GM19438 (cell line): ENCODE data around the gene FIS1.
A peak's percentile ranks its signal among the peaks of the same experiment; 100 is the strongest.
"Not testable (repeated sequence)": the region's sequence is repeated elsewhere in the genome, so short reads cannot be mapped to it uniquely, and the experiment has no call there.

Source experiments
- ATAC-seq: cut with Tn5 transposase; IDR thresholded peaks from one replicate; pipeline ENCODE4 v1.9.1; 2021; ENCODE audit warnings: low read depth; ENCODE audit not compliant: unreplicated experiment

The FIS1 gene

DNA sequence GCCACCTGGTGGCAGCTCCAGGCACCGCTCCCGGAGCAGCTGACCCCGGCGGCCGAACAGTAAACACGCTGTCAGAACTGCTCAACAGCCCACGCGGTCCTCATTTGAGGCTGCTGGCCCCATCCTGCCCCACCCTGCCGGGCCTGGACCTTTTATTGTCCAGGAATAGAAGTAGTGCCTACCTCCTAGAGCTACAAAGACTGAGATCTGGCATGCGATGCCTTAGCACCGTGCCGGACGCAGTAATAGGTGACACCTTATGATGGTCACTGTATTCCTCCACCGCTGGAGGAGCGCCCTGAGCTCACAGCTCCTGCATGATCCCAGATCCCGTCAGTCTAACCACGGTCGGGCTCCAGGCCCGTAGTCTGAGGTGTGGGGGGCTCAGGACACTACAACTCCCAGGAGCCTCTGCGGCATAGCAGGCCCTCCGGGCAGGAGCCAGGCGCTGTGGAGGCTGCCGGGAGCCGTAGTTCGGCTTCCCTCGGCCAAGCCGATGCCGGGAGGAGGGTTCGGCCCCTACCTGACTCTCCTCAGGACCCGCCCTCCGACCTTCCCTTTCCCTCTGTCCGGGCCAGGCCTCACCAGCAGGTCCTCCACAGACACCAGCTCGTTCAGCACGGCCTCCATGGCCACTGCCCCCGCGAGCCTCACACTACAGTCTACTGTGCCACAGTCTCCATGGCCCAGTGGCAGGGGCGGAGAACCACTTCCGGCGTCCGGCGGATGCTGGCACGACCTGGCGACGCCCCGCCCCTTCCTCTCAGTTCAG, at the start of gene FIS1:
TSS of gene FIS1 (minus strand) at position 707 of the 772 bp plus-strand sequence. CDS start at position 630, 77 bp downstream.
- peak; percentile 91 for ATAC-seq

DNA sequence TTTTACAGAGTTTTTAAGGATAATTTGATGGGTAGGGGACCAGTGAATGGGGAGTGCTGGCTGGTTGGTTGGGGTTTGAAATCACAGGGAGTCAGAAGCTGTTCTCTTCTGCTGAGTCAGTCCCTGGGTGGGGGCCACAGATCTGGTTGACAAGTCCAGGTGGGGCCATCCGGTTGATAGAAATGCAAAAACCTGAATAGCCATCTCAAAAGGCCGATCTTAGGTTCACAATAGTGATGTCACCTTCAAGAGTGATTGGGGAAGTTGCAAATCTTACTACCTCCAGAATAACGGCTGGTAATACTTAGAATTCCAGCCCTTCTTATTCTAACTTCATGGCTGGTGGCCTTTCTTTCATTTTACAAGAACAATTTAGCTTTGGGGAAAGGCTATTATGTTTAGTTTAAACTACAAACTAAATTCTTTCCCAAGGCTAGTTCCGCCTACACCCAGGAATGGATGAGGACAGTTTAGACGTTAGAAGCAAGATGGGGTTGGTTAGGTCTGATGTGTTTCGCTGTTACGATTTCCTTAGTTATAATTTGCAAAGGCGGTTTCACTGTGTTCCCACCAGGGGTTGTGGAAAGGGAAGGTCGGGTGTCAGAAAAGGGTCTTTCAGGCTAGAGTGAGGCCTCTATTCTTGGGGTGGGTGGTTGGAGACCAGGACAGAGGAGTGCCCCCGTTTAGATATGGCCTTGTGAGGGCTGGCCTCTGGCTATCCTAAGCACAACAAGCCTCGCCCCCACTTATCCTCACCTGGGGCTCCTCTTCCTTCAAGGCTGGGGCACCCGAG, 49.4 kb upstream of the FIS1 start:
- no peak for ATAC-seq

DNA sequence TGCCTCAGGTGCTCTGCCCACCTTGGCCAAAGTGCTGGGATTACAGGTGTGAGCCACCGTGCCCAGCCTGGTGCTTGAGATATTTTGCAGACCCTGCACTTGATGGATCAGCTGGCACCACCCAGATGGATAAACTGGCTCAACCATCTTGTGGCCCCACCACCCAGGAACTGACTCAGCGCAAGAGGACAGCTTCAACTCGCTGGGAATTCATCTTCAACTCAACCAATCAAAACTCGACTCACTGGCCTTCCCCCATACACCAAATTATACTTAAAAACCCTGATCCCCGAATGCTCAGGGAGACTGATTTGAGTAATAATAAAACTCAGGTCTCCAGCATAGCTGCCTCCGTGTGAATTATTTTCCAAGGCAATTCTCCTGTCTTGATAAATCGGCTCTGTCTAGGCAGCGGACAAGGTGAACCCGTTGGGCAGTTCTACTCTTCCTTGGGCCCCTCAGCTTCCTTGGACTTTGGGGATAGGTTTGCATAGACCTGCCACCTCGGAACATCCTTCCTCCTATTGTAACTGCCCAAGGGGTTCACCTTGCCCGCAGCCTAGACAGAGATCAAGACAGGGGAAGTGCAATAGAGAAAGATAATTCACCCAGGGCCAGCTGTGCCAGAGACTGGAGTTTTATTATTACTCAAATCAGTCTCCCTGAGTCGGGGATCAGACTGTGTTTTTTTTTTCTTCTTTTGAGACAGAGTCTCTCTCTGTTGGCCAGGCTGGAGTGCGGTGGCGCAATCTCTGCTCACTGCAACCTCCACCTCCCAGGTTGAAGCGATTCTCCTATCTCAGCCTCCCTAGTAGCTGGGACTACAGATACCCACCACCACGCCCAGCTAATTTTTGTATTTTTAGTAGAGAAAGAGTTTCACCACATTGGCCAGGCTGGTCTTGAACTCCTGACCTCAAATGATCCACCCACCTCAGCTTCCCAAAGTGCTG, 48.5 kb upstream of the FIS1 start:
- not testable (repeated sequence) for ATAC-seq

DNA sequence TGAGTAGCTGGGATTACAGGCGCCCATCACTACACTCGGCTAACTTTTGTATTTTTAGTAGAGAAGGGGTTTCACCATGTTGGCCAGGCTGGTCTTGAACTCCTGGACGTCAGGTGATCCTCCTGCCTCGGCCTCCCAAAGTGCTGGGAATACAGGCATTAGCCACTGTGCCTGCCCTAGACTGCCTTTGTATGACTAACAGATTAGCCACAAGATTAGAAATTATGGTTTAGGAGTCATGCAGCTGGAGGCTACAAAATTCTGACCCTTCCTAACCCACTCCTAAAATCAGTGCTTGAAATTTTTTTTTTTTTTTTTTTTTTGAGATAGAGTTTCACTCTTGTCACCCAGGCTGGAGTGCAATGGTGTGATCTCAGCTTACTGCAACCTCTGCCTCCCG, 47.7 kb upstream of the FIS1 start:
- ATAC-seq = not testable (repeated sequence)

DNA sequence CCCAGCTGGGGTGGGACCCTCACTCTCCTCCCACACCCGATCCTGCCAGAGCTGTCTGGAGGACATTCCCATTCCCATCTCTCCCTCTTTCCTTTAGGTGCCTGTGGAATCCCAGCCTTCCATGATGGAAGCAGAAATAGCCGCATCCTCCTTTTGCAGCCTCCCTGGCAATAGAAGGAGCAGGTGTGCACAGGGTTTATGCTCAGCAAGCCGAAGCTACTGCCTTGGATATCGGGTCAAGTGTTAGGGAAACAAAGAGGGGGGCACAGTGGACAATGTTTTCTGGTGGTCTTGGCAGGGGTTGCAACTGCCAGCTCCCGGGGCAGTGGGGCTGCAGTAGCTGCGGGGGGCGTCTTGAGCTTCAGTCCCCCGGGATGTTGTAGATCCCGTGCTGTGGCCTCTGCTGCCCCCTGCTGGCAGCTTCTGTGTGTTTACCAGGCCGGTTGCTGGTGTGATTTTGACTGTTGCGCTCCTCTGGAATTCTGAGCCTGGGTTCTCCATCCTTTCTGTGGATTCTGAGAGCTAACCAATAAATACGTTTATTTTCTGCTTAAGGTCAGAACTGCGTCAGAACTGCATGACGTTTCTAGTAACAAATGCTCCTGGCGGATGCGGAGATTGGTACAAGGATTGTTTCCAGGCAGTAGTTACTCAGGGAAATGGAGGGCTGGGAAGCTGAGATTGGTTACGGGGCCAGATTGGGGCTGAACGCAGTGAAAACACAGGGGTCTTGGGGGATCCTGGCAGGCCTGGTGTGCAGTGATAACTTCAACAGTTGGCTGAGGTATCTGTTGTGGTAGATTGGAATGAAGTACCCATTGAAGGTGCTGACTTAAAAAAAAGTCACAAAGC, 45.5 kb upstream of the FIS1 start:
- ATAC-seq = not testable (repeated sequence)

DNA sequence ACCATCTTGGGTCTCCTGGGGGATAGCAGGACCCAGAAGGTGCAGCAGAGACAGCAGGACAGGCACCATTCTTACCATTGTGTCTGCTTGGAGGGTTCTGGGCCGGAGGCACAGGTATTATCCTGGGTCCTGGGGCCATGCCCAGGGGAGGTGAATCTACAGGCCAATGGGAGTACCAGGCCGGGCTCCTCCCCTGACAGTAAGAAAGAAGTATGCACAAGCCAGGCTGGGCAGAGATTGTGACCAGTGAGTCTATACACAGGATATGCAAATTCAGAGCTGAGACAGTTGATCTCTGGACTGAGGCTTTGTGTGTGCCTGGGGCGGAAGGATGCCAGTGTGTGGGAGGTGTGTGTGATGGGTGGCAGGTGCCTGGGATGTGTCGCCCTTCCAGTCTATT, 44.8 kb upstream of the FIS1 start:
- peak; percentile 54 for ATAC-seq

DNA sequence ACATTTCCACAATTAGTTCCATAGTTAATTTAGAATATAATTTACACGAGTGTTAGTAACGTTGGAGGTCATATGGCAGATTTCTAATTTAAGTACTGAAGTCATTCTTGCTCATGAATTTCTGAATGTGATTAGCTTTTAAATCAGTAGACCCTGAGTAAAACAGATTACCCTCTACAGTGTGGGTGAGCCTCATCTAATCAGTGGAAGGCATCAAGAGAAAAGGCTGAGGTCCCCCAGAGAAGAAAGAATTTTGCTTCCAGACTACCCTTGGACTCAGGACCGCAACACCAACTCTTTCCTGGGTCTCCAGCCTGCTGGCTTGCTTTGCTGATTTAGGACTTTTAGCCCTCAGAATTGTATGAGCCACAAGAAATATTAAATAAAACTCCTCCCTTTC, 43.6 kb upstream of the FIS1 start:
- no peak for ATAC-seq

DNA sequence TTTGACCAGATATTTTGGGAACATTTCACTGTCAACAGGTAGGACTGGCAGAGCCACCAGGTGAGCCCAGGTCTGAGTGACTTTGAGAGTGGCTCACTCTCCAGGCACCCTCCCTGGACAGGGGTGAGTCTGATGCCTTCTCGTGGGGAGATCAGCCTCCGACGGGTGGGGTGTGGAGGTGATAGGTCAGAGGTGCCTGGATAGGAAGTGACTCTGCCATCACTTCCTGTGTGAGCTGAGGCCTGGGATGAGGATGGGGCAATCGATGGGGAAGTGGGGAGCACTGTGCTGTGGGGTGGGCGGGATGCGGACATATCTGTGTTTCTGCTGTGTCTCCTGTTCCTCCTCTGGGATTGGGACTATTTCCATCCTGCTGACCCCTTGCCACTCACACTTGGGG, 42.2 kb upstream of the FIS1 start:
- no peak for ATAC-seq

DNA sequence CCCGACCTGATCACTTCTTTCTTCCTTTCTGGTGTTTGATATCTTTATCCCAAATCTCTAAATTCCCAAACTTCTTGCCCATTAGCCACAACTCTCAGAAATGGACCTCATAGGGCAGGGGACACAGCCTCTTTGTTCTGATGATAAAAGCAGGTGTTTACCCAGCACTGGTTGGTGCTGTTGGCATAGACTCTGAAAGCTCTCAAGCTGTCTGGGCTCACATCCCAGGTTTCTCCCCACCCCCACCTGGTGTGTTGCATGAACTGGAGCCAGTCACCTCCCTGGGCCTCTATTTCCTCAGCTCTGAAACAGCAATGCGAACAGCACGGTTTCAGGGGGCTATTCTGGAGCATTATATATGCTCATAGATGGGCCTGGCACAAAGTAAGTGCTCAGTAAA, 41.0 kb upstream of the FIS1 start:
- not testable (repeated sequence) for ATAC-seq

DNA sequence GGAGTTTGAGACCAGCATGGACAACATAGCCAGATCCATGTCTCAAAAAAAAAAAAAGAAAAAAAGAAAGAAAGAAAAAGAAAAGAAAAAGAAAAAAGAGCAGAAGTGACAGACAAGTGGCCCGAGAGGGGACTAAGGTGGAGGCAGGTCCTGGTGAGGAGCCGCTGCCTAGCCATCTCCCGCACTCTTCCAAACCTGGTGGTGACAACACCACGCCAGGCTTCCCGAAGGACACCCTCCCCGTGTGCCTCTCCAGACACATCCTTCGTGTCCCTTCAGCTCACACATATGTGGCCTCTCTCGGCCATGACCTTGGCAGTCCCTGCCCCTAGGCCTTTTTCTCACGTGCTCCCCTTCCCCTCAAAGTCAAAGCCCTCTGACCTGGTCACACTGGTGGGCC, 40.3 kb upstream of the FIS1 start:
- no peak for ATAC-seq

DNA sequence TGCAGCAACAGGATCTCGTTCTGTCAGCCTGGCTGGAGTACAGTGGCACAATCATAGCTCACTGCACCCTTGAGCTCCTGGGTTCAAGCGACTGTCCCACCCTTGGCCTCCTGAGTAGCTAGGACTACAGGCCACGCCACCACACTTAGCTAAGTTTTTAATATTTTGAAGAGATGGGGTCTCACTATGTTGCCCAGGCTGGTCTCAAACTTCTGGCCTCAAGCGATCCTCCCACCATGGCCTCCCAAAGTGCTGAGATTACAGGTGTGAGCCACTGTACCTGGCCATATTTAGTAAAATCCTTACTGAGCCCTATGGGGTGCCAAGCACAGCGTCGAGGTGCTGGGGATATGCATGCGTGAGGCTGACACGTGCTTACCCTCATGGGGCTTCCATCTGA, 36.0 kb upstream of the FIS1 start:
- ATAC-seq = not testable (repeated sequence)

DNA sequence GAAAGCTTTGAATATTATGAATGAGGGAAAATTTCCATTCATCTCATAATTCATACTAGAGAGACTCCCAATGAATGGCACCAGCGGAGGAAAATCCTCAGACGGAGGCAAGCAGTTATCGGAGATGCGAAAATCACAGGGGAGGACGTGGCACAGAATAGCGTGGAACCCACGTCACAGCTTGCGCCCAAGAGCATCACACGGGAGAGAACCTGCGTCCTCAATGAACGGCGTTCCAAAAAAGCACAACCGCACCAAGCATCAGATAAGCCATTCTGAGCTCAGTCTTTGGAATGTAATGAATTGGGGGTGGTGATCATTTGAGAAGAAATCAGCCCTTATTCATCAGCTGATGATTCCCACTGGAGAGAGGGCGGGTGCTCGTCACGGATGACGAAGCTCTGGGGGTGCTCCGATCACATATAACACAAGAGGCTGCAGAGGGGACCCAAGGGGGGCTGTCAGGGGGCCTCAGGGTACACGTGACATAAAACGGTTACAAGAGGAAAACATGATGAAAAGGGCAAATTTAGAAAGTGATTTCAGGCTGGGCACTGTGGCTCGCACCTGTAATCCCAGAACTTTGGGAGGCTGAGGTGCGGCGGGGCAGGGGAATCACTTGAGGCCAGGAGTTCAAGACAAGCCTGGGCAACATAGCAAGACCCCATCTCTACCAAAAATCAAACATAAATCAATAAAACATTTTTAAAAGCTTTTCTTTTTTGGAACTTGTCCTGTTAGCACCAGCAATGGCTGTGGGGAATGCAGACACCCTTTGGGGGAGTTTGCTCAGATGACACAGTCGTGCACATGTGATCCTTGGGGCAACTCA, 33.8 kb upstream of the FIS1 start:
- ATAC-seq = no peak

DNA sequence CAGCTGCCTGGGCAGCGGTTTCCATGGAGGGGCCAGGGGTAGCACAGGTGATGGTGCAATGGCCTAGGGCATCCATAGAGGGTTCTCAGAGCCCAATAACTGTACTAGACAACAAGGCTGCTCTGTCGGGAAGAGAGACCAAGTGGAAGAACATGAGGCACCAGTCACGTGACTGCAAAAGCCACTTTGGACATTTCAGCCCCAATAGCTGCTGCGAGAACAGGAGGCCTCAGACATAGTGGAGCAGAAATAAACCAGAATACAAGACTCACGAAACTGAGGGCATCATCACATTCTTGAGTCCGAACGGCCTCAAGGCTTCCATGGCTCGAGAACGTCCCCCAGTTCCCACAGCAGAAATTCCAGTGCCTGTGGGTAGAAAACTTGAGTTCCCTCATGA, 32.3 kb upstream of the FIS1 start:
- no peak for ATAC-seq

DNA sequence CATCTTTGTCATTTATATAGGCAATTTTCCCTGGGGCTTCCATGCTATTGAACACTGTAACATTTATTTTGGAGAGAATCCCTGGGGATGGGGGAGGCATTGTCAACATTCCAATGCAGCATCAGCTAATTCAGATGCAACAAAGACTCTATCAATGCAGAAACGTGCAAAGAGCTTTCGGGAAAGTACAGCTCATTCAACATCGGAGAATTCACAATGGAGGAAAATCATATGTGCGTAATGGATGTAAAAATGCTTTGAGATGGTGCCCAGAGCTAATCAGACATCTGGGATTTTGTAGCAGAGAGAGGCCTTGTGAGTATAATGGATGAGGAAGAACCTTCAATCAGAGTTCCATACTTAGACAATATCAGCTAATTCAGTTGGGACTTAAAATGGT, 28.3 kb upstream of the FIS1 start:
- no peak for ATAC-seq

DNA sequence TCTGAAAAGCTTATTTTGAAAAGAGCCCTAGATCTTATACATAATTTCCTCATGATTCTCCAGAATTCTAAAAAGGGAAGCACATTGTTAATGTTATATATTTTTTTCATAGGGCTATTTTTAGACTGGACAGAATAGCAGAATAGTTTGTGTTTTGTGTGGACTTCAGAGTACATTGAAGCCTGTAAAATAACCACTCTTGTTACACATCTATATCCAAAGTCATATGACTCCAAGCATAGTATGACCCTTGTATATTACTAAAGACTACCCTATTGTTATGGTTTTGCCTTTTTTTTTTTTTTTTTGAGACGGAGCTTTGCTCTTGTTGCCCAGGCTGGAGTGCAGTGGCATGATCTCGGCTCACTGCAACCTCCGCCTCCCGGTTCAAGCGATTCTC, 26.1 kb upstream of the FIS1 start:
- no peak for ATAC-seq

DNA sequence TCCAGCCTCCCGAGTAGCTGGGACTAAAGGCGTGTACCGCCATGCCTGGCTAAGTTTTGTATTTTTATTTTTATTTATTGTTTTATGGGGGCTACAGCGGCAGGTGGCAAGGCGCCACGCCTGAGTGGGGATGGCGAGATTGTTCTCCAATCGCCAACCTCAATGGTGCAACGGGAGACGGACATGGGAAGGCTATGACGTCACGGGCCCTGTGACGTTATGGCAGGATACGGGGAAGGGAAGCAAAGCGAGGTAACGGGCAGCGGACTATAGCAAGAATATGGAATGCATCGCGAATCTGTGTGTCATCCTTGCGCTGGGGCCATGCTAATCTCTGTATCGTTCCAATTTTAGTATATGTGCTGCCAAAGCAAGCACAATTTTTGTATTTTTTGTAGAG, 24.8 kb upstream of the FIS1 start:
- no peak for ATAC-seq

DNA sequence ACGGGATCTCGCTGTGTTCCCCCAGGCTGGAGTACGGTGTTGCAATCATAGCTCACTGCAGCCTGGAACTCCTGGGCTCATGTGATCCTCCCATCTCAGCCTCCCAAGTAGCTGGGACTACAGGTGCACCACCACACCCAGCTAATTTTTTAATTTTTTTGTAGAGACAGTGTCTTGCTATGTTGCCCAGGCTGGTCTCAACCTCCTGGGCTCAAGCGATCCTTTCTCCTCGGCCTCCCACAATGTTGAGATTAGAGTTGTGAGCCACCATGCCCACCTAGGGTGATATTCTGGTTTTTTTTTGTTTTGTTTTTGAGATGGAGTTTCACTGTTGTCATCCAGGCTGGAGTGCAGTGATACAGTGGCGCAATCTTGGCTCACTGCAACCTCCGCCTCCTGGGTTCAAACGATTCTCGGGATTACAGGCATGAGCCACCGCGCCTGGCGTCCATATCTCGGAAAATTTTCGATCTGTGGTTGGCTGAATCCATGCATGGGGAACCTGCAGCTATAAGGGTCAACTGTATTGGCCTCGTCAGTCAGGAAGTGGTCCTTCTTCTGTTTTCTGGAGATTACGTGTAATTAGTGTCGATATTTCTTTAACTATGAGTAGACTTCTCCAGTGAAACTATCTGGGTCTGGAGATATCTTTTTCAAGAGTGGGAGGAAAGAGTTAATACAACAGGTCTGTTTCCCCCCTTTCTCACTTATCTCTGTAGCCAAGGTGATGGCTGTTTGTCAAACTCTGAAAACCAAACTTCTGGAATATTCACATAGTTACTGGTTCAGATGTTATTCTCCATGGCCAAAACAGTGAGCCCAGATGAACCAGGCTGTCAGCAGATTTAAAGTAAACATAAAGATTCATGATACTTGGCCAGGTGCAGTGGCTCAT, 21.0 kb upstream of the FIS1 start:
- ATAC-seq = no peak

DNA sequence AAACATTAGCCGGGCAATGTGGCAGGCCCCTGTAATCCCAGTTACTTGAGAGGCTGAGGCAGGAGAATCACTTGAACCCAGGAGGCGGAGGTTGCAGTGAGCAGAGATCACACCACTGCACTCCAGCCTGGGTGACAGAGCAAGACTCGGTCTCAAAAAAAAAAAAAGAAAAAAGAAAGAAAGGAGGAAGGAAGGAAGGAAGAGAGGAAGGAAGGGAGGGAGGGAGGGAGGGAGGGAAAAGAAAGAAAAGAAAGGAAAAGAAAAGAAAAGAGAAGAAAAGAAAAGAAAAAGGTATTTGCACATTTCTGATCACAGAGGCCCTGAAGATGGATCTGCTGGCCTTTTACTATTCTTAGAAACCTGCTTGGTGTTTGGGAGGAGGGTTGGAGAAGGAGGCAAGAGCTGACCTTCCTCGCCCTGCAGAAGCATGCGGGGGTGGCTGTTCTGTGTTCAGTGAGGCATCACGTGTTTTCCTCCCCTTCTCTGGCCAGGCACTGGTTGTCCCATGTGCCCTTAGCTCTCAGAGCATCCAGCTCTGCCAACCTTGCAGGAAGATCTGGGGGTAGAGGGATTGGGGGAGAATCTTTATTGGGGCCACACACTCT, 19.3 kb upstream of the FIS1 start:
- not testable (repeated sequence) for ATAC-seq
